Stimulated activated CD8-positive, alpha-beta memory T cell treated with anti-CD3 and anti-CD28 coated beads, Interleukin-7, amount 100 ng/mL, for 4 hours (primary cell): Measurements from ENCODE around the gene MRPL24.
"Not testable (repeated sequence)": the region's sequence is repeated elsewhere in the genome, so short reads cannot be mapped to it uniquely, and the experiment has no call there.

Experiments
- DNase-seq, 2 donors: peaks; one replicate each; pipeline ENCODE4 v3.0.0-alpha.2; 2020; ENCODE audit warnings: low read depth in 2 of 2

Gene MRPL24

DNA sequence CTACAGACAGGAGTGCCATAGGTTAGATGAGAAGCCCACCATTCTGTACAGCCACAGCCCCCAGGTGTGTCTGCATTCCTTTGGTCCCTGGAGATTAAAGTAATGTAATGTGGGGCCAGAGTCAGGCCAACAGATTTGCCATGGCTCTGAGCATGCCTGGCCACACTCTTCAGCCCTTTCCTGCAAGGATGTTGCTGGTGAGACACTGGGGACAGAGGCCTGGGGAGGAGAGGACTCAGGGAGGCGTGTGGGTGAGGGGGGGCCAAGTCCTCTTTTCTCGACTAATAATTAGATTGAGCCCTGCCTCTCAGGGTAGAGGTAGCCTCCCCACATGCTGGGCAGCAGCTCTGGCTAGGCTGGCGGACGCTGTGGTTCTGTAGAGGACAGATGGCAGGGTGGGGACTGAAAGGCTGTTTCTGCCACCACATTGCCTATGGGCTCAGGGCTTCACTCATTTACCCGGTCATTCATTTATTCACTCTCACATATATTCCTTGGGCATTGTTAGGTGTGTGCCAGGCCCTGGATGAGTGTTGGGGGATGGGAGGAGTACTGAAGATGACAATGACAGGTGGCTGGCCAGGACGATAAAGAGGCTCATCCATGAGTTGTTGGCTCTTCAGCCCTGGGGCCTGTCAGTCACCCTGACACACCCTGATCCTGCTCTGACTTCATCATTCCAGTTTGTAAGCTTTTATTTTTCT, 19.4 kb upstream of the MRPL24 start:
- DNase-seq, result no peak

- not testable (repeated sequence) for DNase-seq
Observed at GRCh38 chr1:156757572-156758253, 16.8 kb upstream of the MRPL24 start.

DNA sequence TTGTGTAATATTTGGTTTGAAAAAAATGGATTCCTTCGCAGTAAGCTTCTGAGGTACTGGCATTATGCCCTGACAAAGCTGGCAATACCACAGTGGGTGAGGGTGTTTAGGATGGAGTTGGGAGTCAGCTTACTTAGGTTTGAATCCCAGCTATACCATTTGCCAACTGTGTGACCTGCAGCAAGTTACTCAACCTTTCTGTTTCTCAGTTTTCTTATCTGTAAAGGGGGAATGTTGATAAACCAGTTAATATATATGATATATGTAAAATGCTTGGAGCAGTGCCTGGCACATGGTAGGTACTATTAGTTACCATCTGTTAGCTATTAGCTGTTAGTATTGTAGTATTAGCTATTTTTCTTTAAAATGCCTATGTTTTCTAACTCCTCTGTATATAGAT, 15.5 kb upstream of the MRPL24 start:
- no peak for DNase-seq

DNA sequence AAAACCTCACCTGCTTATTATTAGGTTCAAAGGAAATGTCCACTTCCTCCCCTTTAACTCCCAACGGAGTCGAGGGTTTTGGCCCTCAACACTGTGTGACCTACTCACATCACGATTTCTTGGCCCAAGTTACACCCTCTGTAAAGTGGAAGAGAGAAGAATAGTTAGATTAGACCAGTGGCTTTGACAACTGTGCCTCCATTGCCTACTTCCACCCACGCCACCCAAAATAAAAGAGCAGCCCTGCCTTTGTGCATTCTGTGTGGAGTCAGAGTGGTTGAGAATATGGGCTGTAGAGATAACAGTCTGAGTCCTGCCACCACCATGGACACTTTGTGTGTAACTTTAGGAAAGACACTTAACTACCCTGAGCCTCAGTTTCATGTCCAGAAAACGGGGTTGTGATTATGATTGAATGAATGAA, 14.7 kb upstream of the MRPL24 start:
- DNase-seq, result no peak

- DNase-seq, result no peak
Observed at GRCh38 chr1:156754219-156754618, 13.3 kb upstream of the MRPL24 start.

DNA sequence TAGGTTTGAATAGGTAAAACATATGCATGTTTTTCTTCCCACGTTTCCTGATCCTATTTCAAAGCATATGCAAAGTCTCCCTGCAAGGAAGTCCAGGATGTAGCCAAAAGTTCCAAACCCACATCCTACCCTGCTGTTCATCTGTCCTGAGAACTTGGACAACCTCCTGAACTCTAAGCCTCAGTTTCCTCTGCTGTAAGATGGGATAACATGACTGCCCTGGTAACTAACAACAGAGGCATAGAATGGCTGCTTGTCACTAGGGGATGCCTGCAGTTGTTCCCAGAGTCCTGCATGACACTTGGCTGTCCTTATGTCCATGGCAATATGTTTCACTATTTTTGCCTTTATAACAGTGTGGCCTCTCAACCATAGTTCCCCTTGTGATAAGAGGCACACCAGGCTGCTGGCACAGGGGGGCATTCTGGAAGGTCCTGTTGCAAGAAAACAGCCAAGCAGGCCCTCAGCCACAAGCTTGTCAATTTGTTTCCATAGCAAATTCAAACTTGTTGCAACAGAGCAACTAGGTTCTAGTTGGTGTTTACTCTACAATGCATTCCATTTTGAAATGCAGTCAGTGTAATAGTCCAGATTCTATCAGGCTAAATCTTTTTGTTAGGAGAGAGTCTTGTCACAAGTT, 12.1 kb upstream of the MRPL24 start:
- no peak for DNase-seq

GRCh38 chr1:156751757-156752481, 11.0 kb upstream of the MRPL24 start:
- DNase-seq, result peak; percentile 98

DNA sequence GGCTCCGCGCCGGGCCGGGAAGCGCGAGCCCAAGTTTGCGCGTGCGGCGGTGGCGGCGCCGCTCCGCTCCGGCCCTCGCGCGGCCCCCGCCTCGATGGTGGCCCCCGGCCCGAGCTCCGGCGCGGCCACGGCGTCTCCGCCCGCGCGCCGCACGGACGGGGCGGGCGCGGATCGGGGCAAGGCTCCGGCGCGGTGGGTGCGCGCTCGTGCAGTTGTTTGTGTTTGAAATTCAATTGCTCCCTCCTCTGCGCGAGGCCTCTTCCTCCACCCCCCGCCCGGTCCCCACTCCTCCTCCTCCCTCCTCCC, 10.5 kb upstream of the MRPL24 start, which contains the start of gene HDGF:
TSS of gene HDGF (minus strand) at position 225 of the 306 bp plus-strand sequence. CDS start 246 bp downstream, outside the sequence.
- DNase-seq, result no peak

DNA sequence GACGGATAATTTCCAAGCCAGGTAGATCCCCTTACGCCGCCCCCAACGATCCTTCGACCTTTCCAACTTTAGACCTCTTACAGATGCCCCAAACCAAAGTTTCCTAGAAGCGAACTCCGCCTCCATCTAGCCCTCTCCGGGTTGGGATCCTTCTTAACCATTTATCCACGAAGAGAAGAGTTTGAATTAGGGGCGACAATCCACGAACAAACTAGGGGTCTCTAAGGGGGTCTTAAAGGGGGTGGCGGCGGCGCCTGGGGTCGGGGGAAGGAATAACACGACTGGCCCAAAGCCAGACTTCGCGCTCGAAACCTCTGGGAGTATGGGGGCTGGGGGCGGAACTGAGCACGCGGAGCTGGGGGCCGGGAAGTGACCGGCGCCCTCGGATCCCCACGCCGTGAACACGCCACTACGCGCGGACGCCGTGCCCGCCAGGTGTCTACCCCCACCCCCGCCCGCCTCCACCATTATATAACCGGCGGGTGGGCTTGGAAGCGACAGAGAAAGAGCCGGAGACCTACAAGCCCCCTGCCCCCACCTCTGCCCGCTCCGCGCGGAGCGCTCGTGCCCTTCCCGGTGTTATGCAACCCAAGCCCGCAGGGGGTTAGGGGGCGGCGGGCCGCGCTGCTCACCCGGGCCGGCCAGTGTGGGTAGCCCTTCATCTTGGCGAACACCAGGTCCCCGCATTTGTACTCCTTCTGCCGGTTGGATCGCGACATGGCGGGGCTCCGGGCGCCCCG, 10.0 kb upstream of the MRPL24 start:
- DNase-seq, result peak in 1 of 2 donors; percentile 30

GRCh38 chr1:156750191-156750672, 9.3 kb upstream of the MRPL24 start:
- DNase-seq, result peak in 1 of 2 donors; percentile 48

GRCh38 chr1:156749419-156750118, 8.7 kb upstream of the MRPL24 start:
- DNase-seq, result no peak

GRCh38 chr1:156748670-156749418, 8.0 kb upstream of the MRPL24 start:
- no peak for DNase-seq

- DNase-seq, result no peak
Observed at GRCh38 chr1:156747742-156748669, 7.1 kb upstream of the MRPL24 start.

DNA sequence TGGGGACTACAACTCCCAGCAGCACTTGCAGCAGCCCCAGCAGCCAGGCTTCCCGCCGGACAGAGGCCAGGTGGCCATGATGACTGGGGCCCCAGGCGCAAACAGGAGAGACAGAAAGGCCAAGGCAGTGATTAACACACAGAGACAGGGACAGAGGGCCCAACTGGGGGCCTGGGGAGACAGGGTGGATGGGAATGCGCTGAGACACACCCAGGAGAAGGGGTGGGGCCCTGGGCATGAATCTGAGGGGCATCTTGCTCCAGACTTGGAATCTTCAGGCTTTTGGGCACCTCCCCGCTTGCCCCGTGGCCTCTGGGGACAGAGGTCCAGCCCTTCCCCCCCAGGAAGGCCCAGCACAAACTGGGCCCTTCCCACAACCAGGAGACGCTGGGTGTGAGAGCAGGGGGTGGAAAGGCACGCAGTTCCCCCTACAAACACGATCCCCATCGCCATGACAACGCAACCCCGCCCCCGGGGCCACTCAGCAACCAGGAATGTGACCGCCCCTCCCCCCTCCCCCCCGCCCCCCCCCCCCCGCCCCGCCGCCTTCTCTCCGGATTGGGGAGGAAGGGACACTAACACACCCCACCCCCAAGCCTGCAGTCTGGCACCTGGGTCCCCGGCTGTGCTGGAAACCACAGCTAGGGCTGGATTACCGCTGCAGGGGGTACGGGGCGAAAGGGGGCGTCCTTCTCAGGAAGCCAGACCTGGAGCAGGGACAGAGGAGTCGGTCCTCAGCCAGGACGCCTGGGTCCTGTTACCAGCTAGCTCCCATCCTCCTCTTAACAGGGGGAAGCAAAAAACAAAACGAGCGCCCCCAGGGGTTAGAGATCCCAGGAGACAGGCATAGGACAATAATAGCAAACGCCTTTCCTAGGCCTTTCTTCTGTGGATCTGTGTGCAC, 6.1 kb upstream of the MRPL24 start:
- peak in 1 of 2 donors; percentile 56 for DNase-seq

- no peak for DNase-seq
Observed at GRCh38 chr1:156746406-156746727, 5.5 kb upstream of the MRPL24 start.

DNA sequence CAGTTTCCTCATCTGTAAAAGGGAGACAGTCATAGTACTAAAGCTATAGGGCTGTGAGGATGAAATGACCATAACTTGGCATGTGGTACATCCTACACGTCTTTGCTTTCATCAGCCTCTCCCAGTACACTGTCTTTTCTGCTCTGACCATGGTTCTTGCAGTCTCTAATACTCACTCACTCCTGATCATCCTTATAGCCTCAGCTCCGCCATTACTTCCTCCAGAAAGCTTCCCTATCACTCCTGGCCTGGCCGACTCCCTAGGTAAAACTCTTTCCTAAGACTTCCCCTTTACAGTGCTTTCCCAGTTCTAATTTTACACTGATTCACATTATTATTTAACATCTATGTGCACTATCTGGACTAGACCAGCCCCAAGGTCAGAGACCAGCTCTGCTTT, 5.0 kb upstream of the MRPL24 start:
- no peak for DNase-seq

- DNase-seq, result no peak
Observed at GRCh38 chr1:156744786-156745419, 4.0 kb upstream of the MRPL24 start.

GRCh38 chr1:156744344-156744743, 3.5 kb upstream of the MRPL24 start:
- DNase-seq, result no peak
